KOPT-K1 (cell line): ENCODE results near the gene CFAP251.

ENCODE experiments used
- H3K27ac ChIP-seq: fragments of 200-600 bp; sonication (generic); 2 replicates; pipeline ENCODE4 v1.5.1; 2016; ENCODE audit warnings: antibody characterized with exemption, mild to moderate bottlenecking, low read depth, low read length; ENCODE audit not compliant: poor library complexity, severe bottlenecking
- H3K36me3 ChIP-seq: fragments of 200-600 bp; sonication (generic); 2 replicates; pipeline ENCODE4 v1.5.1; 2017; ENCODE audit warnings: antibody characterized with exemption, mild to moderate bottlenecking, low read length, moderate library complexity; ENCODE audit not compliant: insufficient read depth
- H3K9me3 ChIP-seq: fragments of 200-600 bp; sonication (generic); 2 replicates; pipeline ENCODE4 v1.5.1; 2017; ENCODE audit warnings: antibody characterized with exemption, low read length, mild to moderate bottlenecking; ENCODE audit not compliant: insufficient read depth, poor library complexity, severe bottlenecking

CFAP251 gene

DNA sequence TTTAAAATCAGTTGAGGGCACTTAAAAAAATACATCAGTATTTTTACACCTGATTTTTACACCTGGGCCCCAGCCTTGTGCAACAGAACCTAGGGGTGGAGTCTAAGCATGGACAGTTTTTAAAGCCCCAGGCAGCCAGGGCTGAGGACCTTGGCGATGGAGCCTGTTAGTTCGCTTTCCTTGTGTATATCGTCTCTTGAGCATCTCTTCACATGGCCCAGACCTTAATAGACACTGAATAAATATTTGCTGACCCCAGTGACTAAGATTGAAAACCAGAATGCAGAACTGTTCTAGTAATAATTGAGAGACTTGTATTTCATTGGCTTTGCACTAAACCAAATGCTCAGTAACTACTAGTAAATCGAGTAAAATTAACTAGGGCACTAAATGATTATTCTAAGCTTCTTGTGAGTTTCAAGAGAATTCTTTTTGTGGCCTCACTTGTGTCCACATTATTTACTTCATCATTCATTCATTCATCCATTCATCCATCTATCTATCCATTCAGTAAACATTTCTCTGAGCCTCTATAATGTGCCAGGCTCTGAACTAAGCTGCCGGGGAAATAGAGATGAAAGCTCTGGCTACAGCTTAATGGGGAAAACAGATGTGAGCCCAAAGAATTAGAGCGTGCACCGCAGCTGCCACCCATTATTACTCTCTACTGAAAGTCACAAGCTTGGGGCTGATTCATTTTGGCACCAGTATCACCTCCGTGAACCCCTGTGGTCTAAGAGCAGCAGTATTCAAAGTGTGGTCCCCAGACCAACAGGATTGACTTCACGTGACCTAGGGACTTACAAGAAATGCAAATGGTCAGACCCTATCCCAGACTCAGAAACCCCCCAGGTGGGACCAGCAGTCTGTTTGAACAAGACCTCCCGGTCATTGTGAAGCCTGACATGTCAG is 72.6 kb downstream of the CFAP251 start:
- H3K9me3 ChIP-seq, result no peaks in the 10 kb centered on the region
- H3K27ac ChIP-seq, result no peak overlapping the region
- no peaks in the 10 kb centered on the region for H3K36me3 ChIP-seq

DNA sequence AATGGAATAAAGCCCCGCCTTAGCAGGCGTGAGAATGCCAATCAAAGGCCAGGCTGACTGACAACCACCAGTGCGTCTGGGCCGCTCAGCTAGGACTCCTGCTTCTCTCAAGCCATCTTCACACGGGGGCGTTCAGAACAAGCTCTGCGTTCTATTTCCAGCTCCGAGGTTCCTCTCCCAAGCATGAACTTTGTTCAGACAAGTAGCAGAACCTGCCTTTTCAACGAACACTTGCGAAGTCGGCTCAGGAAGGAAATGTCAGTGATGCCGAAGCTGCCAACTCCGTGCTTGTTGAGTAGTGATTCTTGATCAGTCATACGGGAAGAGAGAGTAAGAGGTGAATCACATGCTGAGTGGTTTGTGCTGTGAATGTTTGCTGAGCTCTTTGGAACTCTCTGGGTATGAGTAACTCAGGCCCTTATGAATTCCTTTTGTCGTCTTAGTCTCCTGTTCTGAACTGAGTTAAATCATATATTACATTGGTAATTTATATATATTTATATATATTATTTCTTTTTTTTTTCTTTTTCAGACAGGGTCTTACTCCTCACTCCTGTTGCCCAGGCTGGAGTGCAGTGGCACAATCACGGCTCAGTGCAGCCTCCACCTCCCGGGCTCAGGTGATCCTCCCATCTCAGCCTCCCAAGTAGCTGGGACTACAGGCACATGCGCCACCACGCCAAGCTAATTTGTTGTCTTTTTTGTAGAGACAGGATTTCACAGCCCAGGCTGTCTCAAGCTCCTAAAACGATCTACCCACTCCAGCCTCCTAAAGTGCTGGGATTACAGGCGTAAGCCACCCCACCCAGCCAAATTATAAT is 73.9 kb downstream of the CFAP251 start:
- H3K36me3 ChIP-seq, result no peaks in the 10 kb centered on the region
- H3K27ac ChIP-seq, result no peak overlapping the region
- no peaks in the 10 kb centered on the region for H3K9me3 ChIP-seq

DNA sequence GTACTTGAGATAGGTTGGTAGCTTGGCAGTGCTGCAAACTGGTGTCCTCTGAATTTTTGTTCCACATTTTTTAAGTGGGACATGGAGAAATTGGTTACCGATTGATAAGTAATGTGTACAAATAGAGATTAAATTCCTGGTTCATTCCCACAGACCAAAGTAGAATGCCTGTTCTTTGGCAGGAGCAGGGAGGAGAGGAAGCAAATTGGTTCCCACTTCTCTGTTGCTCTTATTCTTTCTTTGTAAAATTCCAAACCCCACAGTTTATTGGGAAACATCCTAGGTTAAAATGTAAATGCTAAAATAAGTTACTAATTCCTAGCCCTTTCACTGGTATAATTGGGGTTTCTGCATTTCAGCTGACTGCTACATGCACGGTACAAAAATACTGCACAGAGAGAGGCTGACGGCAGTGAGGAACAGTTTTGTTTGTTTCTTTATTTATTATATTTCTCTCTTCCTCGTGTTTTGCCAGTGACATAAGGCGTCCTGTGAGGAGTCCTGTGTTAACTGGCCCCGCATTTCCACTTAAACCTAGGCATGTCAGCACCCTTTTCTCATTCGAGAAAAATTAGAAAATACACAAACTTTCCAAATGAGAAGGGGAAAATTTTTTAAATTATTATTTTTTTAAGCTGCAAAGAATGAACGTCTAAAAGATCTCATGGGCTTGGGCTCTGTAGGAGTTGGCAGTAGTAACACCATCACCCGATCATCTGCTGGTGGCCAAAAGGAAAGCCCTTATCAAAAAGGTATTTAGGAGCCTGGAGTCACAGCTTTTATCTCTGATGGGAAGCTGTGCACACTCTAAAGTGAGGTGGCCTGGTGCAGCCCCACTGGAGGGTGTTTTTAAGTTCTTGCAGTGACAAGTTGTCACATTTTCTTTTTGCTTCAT is 77.9 kb downstream of the CFAP251 start:
- no peaks in the 10 kb centered on the region for H3K36me3 ChIP-seq
- H3K9me3 ChIP-seq, result peaks cover 16% of the 10 kb centered on the region
- H3K27ac ChIP-seq, result no peak overlapping the region

DNA sequence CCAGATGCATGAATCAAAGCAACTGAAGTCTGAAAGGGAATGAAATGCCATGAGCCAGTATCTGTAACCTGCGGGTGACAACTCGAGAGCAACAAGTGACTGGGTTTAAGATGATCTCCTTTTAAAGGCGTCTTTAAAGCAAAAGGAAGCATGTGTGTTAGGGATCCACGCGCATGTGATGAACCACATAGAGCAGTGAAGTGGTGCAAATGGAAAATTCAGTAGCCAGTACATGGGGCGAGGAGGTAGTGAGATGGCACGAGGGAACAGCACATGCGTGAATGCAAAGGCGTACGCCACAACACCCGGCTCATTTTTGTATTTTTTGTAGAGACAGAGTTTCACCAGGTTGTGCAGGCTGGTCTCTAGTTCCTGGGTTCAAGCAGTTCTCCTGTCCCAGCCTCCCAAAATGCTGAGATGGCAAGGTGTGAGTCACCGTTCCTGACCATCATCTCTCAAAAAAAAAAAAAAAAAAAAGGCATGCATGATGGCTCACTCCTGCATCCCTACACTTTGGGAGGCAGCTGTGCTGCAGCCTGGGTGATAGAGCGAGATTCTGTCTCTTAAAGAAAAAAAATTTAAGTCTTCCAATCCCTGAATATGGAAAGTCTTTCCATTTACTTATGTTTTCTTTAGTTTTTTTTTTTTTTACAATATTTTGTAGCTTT is 78.7 kb downstream of the CFAP251 start:
- H3K9me3 ChIP-seq, result peaks cover 16% of the 10 kb centered on the region
- no peak overlapping the region for H3K27ac ChIP-seq
- no peaks in the 10 kb centered on the region for H3K36me3 ChIP-seq

DNA sequence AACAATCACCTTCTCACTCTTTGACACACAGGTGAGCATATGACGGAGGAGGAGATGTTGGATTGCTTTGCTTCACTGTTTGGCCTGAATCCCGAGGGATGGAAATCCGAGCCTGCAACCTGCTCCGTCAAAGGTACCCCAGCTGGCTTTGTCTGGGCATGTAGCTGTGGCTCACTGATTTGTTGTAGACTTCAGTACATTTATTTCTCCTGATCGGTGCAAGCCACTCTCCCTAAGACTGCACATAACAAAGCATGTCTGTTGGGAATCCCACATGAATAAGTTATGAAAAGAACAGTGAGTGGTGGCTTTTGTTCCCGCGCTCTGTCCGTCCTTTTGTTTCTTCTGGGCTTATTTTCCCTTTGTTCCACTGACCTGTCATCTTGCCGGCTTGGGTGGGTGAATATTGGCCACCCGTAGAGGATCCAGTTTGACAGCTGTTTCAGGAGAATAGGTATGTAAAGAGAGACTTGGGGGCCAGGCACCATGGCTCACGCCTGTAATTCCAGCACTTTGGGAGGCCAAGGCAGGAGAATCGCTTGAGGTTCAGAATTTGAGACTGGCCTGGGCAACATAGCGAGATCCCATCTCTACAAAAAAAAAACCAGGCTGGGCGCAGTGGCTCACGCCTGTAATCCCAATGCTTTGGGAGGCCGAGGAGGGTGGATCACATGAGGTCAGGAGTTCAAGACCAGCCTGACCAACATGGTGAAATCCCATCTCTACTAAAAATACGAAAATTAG is 83.2 kb downstream of the CFAP251 start:
- Histone ChIP-seq H3K36me3 (no peaks in the 10 kb centered on the region), H3K9me3 (peaks cover 16% of the 10 kb centered on the region), H3K27ac (no peak overlapping the region)

DNA sequence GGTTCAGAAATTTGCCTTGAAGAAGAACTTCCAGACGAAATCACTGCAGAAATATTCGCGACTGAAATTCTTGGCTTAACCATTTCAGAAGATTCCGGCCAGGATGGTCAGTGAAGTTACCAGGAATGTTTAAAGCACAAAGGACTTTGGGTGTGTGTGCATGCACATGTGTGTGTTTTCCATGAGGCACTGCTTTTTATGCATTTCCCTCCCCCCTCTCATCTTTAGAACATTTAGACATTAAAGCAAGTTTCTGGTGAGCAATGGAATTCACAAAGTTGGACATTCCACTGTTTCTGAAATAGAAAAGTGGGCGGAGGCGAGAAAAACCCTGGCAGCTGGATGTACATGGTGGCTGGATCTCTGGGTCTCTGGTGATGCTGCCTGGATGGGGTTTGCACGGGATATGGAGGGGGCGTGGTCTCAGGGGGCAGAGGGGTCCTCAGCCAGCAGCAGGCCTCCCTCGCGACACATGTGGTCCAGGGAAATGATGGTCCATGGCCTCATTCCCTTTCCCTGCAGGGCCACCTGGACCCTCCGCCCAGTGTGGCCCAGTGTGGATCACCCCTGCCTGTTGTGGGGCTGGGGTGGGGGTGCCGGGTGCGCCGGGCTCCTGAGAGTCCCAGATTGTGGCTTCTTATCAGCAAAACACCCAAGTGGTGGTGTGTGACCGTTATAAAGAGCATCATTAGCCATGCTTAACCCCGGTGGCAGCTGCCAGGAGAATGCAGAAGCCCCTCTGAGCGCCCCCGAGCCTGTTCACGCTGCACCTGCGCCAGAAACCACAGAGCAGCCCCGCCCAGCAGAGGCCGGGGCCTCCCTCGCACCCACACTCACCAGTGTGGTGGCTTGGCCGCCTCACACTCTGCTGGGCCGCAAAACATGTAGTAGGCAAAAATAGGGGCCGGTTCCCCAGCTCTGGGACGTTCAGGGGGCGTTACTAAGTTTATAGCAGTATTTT is 85.5 kb downstream of the CFAP251 start:
- H3K36me3 ChIP-seq, result no peaks in the 10 kb centered on the region
- H3K9me3 ChIP-seq, result peaks cover 11% of the 10 kb centered on the region
- peak overlapping the region; percentile 77 for H3K27ac ChIP-seq

DNA sequence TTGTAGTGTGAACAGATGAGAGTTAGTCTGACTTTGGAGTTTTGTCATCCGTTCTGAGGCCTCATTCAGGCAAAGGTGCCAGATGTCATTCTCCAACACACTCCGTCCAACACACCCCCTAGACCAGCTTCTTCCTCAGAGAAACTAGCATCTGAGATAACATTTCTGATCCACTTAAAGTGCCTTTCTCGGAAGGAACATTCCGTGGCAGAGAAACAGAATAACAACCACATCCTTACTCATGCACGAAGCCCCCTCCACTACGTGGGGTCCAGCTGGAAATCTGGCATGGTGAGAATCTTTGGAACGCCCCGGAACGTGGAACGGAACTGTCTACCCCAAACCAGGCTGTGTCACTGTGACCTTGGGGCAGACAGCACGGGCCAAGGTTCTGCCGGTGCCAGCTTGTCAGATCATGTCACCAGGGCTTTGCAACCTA is 86.3 kb downstream of the CFAP251 start:
- no peaks in the 10 kb centered on the region for H3K36me3 ChIP-seq
- peaks cover 3% of the 10 kb centered on the region for H3K9me3 ChIP-seq
- peak overlapping the region; percentile 77 for H3K27ac ChIP-seq

DNA sequence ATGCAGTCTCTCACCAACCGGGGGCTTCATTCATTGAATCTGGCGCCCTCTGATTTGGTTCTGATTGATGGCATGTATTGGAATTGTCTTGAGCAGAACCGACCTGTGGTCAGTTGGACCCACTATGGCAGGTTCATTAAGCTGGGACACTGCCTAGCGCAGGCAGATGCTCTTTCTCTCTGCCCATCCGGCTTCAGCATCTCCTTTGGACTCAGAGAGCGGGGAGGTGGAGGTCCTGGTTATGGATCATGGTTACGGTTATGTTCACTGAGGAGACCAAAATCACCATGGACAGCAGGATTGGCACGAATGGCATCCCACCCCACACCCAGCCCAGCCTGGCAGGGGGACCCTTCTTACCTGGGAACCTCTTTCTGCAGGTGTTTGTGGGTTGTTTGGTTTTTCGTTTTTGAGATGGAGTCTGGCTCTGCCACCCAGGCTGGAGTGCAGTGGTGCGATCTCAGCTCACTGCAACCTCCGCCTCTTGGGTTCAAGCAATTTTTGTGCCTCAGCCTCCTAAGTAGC is 86.9 kb downstream of the CFAP251 start:
- Histone ChIP-seq H3K36me3 (no peaks in the 10 kb centered on the region), H3K27ac (peak overlapping the region; percentile 77), H3K9me3 (no peaks in the 10 kb centered on the region)

DNA sequence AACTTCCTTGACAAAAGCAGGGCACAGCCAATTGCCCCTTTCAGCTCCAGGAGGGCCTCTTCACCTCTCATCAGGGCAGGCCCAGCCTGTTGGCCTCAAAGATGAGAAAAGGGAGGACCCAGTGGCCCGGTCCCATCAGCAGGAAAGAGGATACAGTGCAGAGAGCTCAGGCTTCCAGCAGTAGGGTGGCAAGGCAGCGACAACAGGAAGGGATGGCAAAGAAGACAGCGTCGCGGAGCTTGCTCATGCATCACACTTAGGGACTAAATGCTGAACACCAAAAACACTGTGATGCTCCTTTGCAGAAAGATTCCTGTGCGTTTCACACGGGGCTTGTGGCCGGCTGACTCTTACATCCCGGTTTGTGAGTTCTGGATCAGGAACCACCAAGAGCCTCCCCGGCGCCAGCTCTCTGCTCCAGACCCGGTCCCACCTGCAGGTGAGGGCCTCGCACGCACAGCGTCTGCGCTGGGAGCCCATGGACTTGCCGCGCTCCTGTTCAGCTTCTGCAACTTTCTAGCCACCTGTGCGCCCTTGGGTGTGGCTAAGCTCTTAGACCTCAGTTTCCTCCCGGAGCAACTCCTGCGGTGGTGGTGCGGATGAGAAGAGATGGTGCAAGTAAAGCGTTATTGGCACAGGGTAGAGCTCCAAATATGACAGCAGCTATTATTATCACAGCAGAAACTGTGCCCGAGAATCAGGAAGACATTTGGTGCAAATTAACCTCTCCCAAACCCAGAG is 88.0 kb downstream of the CFAP251 start:
- Histone ChIP-seq H3K27ac (peak overlapping the region; percentile 77), H3K9me3 (no peaks in the 10 kb centered on the region), H3K36me3 (no peaks in the 10 kb centered on the region)

DNA sequence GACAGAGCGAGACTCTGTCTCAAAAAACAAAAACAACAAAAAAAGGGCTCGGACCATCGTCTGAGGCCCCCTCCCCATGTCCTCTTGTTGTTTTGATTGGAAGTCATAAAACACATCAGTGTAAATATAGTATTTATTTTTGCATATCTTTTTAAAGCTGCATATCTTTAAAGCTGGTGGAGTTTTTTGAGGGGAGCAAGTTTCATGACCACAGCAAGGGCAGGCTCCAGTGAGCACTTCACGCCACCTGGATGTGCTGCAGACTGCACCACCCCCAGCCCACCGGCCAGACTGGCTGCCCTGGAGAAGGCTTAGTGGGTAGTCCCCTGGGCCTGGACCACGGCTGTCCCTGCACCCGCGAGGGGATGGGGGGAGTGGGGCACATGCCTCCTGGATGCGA is 91.3 kb downstream of the CFAP251 start:
- no peaks in the 10 kb centered on the region for H3K36me3 ChIP-seq
- H3K9me3 ChIP-seq, result no peaks in the 10 kb centered on the region
- no peak overlapping the region for H3K27ac ChIP-seq

DNA sequence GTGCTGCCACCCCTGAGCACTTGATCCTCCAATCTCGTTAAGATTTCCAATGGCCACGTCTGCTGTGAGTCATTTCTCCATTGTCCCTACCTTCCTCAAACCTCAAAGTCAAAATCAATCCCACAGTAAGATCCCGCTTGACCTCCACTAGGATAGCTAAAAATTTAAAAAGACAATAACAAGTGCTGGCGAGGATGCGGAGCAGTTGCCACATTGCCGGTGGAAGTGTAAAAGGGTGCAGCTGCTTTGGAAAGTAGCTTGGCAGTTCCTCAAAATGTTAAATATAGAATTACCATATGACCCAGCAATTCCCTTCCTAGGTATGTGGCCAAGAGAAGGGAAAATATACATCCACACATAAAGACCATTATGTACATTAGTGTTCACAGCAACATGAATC is 93.8 kb downstream of the CFAP251 start:
- Histone ChIP-seq H3K9me3 (no peaks in the 10 kb centered on the region), H3K36me3 (no peaks in the 10 kb centered on the region), H3K27ac (no peak overlapping the region)

DNA sequence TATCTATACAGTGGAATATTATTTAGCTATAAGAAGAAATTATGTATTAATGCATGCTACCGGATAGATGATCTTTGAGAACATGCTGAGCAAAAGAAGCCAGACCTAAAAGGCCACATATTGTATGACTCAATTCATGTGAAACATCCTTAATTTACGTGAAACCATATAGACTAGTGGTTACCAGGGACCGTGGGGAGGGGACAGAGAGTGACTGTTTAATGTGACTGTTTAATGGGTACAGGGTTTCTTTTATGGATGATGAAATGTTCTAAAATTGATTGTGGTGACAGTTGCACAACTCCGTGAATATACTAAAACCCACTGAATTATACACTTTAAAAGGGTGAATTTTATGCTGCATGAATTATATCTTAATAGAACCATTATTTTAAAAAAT is 94.7 kb downstream of the CFAP251 start:
- Histone ChIP-seq H3K36me3 (no peaks in the 10 kb centered on the region), H3K27ac (no peak overlapping the region), H3K9me3 (peaks cover 1% of the 10 kb centered on the region)
